ENCODE results near the gene ALDH1L1.

ALDH1L1 gene

GRCh38 chr3:126156468-126156867, 23.9 kb downstream of the ALDH1L1 start:
- H3K4me3 ChIP-seq (ENCODE audit: insufficient read depth, low read length, poor library complexity, severe bottlenecking) = no peak overlapping the region
- no peaks in the 10 kb centered on the region for H4K20me1 ChIP-seq (ENCODE audit: low read depth, low read length)
- no peaks in the 10 kb centered on the region for H3K9me3 ChIP-seq (ENCODE audit: insufficient read depth, low read length)
- H3K27me3 ChIP-seq (ENCODE audit: low read length) = no peaks in the 10 kb centered on the region
- H3K9me2 ChIP-seq (replicated peaks; ENCODE audit: insufficient read depth, low read length) = no peaks in the 10 kb centered on the region
- TF ChIP-seq CTCF (IDR thresholded peaks at IDR 0.05; ENCODE audit: insufficient read depth, low read length, poor library complexity, severe bottlenecking) = no peak
- no peak for TF ChIP-seq EZH2phosphoT487 (conservative IDR thresholded peaks at IDR 0.05; ENCODE audit: low read length)
- no peak overlapping the region for H3K9ac ChIP-seq (ENCODE audit: low read length)
- no peaks in the 10 kb centered on the region for H3K79me2 ChIP-seq (ENCODE audit: insufficient read depth, low read length)
- no peak overlapping the region for H2AFZ ChIP-seq (ENCODE audit: low read depth, low read length, severe bottlenecking)
- no peaks in the 10 kb centered on the region for H3F3A ChIP-seq (ENCODE audit: insufficient read depth)
- H3K4me2 ChIP-seq (ENCODE audit: low read depth, low read length, poor library complexity, severe bottlenecking) = no peak overlapping the region
- no peak overlapping the region for H3K27ac ChIP-seq (ENCODE audit: low read depth, low read length)
- H3K36me3 ChIP-seq (ENCODE audit: low read length) = no peaks in the 10 kb centered on the region

GRCh38 chr3:126155819-126156218, 24.6 kb downstream of the ALDH1L1 start:
- Histone ChIP-seq H3K4me2 (ENCODE audit: low read depth, low read length, poor library complexity, severe bottlenecking) (no peak overlapping the region), H2AFZ (ENCODE audit: low read depth, low read length, severe bottlenecking) (no peak overlapping the region), H3K4me3 (ENCODE audit: insufficient read depth, low read length, poor library complexity, severe bottlenecking) (no peak overlapping the region), H3K36me3 (ENCODE audit: low read length) (no peaks in the 10 kb centered on the region), H3K9me3 (ENCODE audit: insufficient read depth, low read length) (no peaks in the 10 kb centered on the region), H3K9ac (ENCODE audit: low read length) (no peak overlapping the region), H4K20me1 (ENCODE audit: low read depth, low read length) (no peaks in the 10 kb centered on the region), H3K27ac (ENCODE audit: low read depth, low read length) (no peak overlapping the region), H3F3A (ENCODE audit: insufficient read depth) (no peaks in the 10 kb centered on the region), H3K9me2 (replicated peaks; ENCODE audit: insufficient read depth, low read length) (no peaks in the 10 kb centered on the region), H3K27me3 (ENCODE audit: low read length) (no peaks in the 10 kb centered on the region), H3K79me2 (ENCODE audit: insufficient read depth, low read length) (no peaks in the 10 kb centered on the region)
- TF ChIP-seq EZH2phosphoT487 (conservative IDR thresholded peaks at IDR 0.05; ENCODE audit: low read length) (no peak), CTCF (IDR thresholded peaks at IDR 0.05; ENCODE audit: insufficient read depth, low read length, poor library complexity, severe bottlenecking) (no peak)

GRCh38 chr3:126155280-126155640, 25.1 kb downstream of the ALDH1L1 start:
- Histone ChIP-seq H3K79me2 (ENCODE audit: insufficient read depth, low read length) (no peaks in the 10 kb centered on the region), H3K27me3 (ENCODE audit: low read length) (no peaks in the 10 kb centered on the region), H2AFZ (ENCODE audit: low read depth, low read length, severe bottlenecking) (no peak overlapping the region), H3K27ac (ENCODE audit: low read depth, low read length) (no peak overlapping the region), H3K4me3 (ENCODE audit: insufficient read depth, low read length, poor library complexity, severe bottlenecking) (no peak overlapping the region), H3K9me3 (ENCODE audit: insufficient read depth, low read length) (no peaks in the 10 kb centered on the region), H4K20me1 (ENCODE audit: low read depth, low read length) (no peaks in the 10 kb centered on the region), H3K4me2 (ENCODE audit: low read depth, low read length, poor library complexity, severe bottlenecking) (no peak overlapping the region), H3K9me2 (replicated peaks; ENCODE audit: insufficient read depth, low read length) (no peaks in the 10 kb centered on the region), H3F3A (ENCODE audit: insufficient read depth) (no peaks in the 10 kb centered on the region), H3K36me3 (ENCODE audit: low read length) (no peaks in the 10 kb centered on the region), H3K9ac (ENCODE audit: low read length) (no peak overlapping the region)
- TF ChIP-seq CTCF (IDR thresholded peaks at IDR 0.05; ENCODE audit: insufficient read depth, low read length, poor library complexity, severe bottlenecking) (no peak), EZH2phosphoT487 (conservative IDR thresholded peaks at IDR 0.05; ENCODE audit: low read length) (no peak)

Measured in SU-DHL-6 (cell line).